Mesenteric fat pad (tissue), 1 donor: Measurements from ENCODE around the gene CNIH4. TPM values are rescaled to one million over a fixed set of nuclear protein-coding genes. Genes with fewer than 3 reads are reported as not detected.
"Not testable (repeated sequence)": the region's sequence is repeated elsewhere in the genome, so short reads cannot be mapped to it uniquely, and the experiment has no call there.

ENCODE experiments used
- DNase-seq: peaks from one replicate; pipeline ENCODE4 v3.0.0-alpha.2; 2020; ENCODE audit warnings: low spot score
- total RNA-seq: library from RNA; stranded (reverse); fragmentation: NEBNext Ultra II Directional; extraction: Animal tissue kit (Norgen Biotek cat#: 25700); gene quantifications from one replicate; pipeline ENCODE4 v1.2.1, GENCODE V29; 2021
- donor health status: DM: yes; HTN: yes; CAD: no.

The CNIH4 gene
- total RNA-seq, 1 donor from 2014 or later = 49.4 TPM

GRCh38 chr1:224343679-224344078, 13.0 kb upstream of the CNIH4 start:
- DNase-seq = no peak

- no peak for DNase-seq
These were observed 8.5 kb upstream of the CNIH4 start for GRCh38 chr1:224348137-224348536.

GRCh38 chr1:224349716-224350115, 7.0 kb upstream of the CNIH4 start:
- not testable (repeated sequence) for DNase-seq

- not testable (repeated sequence) for DNase-seq
These were observed 4.1 kb upstream of the CNIH4 start for GRCh38 chr1:224352436-224353085.

DNA sequence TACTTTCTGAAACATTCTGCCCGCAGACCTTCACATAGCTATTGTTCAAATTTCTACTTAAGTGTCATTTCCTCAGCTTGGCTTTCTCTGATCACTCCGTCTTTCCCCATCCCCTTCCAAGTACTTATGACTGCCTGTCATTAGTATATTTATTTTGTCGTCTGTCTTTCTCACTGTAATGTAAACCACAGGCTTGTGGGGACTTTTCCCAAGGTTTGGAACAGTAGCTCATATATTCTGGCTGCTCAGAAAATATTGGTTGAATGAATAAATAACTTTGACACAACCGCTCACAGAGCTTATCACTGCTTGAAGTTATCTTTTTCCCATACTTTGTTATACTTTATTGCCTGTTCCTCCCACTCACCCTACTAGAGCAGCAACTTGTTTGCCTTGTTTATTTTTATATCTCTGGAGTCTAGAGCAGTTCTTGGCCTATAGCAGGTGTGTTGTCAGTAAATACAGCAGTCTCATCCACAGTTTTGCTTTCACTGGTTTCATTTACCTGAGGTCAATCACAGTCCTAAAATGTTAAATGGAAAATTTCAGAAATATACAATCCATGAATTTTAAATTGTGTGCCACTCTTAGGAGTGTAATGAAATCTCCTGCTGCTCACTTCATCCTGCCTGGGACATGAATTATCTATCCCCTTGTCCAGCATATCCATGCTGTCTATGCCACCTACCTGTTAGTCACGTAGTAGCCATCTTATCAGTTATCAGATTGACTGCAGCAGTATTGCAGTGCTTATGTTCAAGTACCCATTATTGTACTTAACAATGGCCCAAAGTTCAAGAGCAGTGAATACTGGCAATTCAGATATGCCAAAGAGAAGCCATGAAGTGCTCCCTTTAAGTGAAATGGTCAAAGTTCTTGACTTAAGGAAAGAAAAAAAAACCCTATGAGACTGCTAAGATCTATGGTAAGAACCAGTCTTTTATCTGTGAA, 2.4 kb upstream of the CNIH4 start:
- DNase-seq = no peak

GRCh38 chr1:224357626-224358124, 996 bp downstream of the CNIH4 start:
- DNase-seq = no peak

DNA sequence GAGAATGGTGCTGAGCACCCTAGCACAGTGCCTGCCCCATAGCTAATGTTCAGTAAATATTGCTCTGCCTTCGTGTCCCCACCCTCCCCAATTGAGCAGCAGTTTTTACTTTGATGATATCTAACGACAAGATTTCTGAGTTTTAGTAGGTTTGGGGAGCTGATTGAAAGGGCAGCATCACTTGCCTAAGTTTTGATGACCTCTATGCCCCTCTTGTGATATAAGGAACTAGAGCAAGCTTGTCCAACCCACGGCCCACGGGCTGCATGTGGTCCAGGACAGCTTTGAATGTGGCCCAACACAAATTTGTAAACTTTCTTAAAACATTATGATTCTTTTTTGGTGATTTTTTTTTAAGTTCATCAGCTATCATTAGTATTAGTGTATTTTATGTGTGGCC, 1.6 kb downstream of the CNIH4 start:
- DNase-seq = no peak

DNA sequence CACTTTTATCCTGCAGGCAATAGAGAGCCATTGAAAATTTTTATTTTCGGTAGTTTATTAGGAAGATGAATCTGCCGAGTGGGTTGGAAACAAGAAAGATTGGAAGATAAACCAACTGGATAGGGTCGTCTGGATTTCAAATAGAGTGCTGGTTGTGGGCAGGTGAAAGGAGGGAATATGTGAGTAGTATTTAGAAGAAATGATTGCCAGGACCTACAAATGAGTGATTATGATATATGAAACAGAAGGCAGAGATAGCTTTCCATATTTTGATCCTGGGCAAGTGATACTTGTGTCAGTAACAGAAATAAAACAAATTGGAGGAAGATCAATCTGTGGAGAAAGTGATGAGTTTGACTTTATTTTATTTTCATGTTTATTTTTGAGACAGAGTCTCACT, 2.5 kb downstream of the CNIH4 start:
- no peak for DNase-seq

DNA sequence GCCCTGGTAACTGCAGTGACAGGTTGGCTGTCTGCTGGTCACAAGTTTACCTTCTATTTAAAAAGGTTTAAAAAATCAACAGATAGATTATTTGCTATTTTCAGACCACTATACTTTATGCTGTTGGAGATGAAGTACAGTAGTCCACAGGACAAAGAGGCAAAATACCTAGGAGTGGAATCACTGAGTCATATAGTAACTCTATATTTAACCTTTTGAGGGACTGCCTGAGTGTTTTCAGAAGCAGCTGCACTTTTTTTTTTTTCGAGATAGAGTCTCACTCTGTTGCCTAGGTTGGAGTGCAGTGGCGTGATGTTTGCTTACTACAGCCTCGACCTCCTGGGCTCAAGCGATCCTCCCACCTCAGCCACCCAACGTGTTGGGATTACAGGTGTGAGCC, 11.7 kb downstream of the CNIH4 start:
- DNase-seq = no peak

DNA sequence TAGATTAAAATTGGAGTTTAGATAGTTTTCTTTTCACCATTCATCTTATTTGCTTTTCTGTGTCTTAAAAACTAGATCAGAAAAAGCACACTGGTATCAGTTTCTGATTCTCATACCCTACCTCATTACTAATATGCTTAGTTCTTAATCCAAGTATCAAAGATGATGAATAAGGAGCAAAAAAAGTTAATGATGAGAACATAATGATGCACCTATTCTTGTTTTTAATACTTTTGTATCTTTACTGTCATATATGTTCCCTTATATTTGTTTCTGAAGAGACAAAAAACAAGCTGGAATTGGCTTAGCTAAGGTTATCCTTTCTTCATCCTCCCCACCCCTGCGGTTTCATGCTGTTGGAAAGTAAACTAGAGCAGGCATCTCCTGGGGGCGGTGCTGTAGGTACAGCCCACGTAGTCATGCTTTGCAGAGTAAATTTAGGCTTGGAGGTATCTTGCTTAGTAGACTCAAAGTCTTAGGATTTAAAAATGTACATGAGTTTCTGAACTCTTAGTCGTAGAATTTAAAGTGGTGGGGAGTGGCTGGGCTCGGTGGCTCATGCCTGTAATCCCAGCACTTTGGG, 16.4 kb downstream of the CNIH4 start:
- DNase-seq = no peak

DNA sequence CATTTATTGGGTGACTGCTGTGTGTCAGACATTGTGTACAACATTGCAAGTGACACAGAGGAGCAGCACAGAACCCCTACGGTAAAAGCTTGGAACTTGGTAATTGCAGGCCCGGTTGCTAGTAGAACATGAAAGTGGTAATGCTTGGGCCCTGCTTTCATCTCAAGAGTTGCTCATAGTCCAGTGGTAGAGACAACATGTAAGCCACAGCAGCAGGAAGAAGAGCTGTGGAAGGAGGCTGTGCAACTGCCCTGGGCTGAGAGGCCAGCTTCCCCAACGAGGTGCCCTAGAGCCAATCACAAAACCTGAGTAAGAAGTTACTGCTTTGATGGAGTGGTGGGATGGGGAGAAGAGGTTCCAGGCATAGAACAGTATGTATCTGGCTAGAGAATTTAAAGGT, 18.4 kb downstream of the CNIH4 start:
- no peak for DNase-seq

DNA sequence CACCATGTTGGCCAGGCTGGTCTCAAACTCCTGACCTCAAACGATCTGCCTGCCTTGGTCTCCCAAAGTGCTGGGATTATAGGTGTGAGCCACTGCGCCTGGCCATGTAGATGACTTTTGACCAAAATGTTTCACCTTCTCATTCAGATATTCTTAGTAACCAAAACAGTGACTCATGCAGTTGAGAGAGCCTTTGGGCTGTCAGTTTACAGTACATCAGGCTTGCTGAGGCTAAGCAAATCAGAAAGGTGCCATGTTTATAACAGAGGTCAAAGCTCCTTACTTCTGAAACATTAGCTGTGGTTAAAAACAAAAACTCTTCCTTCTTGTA, 21.0 kb downstream of the CNIH4 start:
- no peak for DNase-seq

DNA sequence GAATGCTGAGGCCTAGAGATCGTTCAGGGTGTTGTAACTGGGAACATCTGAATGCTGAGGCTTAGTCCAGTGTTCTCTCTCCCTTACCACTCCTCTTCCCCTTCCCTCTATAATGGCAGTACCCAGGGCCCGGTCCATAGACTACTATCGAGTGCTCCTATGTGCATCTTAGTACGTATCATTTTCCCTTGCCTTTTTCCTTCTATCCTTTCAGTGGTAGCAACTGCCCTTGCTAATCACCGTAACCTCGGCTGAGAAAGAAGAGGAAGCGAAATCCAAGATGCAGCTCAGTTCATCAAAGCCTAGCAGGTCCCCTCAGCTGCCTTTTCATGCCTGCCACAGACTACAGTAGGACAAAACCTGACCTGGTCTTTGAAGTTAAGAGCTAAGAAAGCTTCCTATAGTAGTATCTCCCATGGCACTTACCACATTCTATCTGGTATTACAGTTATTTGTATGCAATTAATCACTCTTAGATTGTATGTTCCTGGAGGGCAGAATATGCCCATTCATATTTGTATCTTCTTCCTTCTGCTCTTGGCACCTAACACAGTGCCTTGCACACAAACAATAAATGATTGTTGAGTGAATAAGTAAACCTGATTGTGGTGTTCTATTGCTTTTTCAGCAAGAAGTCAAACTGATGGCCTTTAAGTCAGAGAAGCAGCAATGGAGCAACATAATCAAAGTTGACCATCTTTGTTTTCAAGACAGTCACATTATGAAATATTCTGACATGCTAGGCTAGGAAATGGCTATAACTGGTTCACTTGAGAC, 22.4 kb downstream of the CNIH4 start:
- DNase-seq = no peak

GRCh38 chr1:224380003-224380402, 23.3 kb downstream of the CNIH4 start:
- DNase-seq = no peak

GRCh38 chr1:224381880-224382548, 25.3 kb downstream of the CNIH4 start:
- DNase-seq = no peak

DNA sequence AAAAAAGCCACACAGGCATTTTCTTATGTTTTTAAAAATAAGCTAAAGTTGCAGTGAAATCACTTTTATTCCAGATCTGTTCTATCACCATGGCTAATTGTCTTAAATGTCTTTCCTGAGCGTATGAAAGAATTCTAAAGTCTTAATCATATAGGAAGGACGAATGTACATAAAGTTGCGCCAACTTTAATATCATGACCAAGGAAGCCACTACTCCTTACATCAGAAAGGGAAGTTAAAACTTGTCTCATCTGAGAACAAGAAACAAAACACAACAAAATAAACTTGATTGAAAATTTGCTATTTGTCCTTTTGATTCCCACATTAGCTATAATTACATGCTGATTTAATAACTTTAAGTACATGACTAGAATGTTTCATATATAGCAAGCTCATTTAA, 26.5 kb downstream of the CNIH4 start:
- no peak for DNase-seq

GRCh38 chr1:224387302-224387912, 30.7 kb downstream of the CNIH4 start:
- no peak for DNase-seq

GRCh38 chr1:224387943-224388342, 31.3 kb downstream of the CNIH4 start:
- DNase-seq = no peak

- no peak for DNase-seq
These were observed 33.8 kb downstream of the CNIH4 start for GRCh38 chr1:224390517-224390916.
